Uterus (tissue), 4 donors: ENCODE measurements around the gene CEP78. TPM values are rescaled to one million over a fixed set of nuclear protein-coding genes. Genes with fewer than 3 reads are reported as not detected.

ENCODE experiments used
- DNase-seq, 2 donors: peaks; one replicate each; pipeline ENCODE4 v3.0.0-alpha.2; 2019 to 2020
- H3K27ac ChIP-seq, 2 donors: fragments of 200-600 bp; sonication (generic); 1 replicate in 1 of 2; 2 replicates in 1 of 2; pipeline ENCODE4 v1.5.1; 2016 to 2018
- H3K27me3 ChIP-seq, 2 donors: fragments of 200-600 bp; sonication (generic); one replicate each; pipeline ENCODE4 v1.5.1; 2018 to 2019; ENCODE audit warnings: control low read depth in 1 of 2
- H3K36me3 ChIP-seq, 2 donors: fragments of 200-600 bp; sonication (generic); one replicate each; pipeline ENCODE4 v1.5.1; 2019; ENCODE audit warnings: control low read depth in 1 of 2
- H3K4me1 ChIP-seq, 2 donors: fragments of 200-600 bp; sonication (generic); one replicate each; pipeline ENCODE4 v1.5.1; 2018 to 2019; ENCODE audit warnings: control low read depth in 1 of 2
- H3K4me3 ChIP-seq, 2 donors: fragments of 200-600 bp; sonication (generic); 1 replicate in 1 of 2; 2 replicates in 1 of 2; pipeline ENCODE4 v1.5.1; 2018 to 2019; ENCODE audit warnings: mild to moderate bottlenecking in 1 of 2
- H3K9me3 ChIP-seq, 2 donors: fragments of 200-600 bp; sonication (generic); one replicate each; pipeline ENCODE4 v1.5.1; 2019; ENCODE audit warnings: control low read depth in 1 of 2
- POLR2A ChIP-seq, 2 donors: fragments of 450-650 bp; IDR thresholded peaks; one replicate each; pipeline ENCODE4 v1.6.1; 2016; ENCODE audit warnings: antibody characterized with exemption in 2 of 2, mild to moderate bottlenecking in 1 of 2, moderate library complexity in 1 of 2
- intact Hi-C: fragments of 100-400 bp; cut with DNase I; formaldehyde crosslinking; loops from one replicate; pipeline ENCODE4 v1.15.1; 2023; ENCODE audit warnings: low total_unique reads
- total RNA-seq, 4 donors: library from RNA; depleted of rRNA in 3 of 4; stranded (reverse); fragments of >200 nt in 3 of 4; gene quantifications; one replicate each; pipeline versions ENCODE4 v1.1.0 to v1.2.4, GENCODE V29; 2014 to 2023
- TF ChIP-seq, protein P1 (sequence below), 4 experiments: fragments of 200-600 bp in 2 of 4; fragments of 450-650 bp in 2 of 4; sonication (generic) in 2 of 4; IDR thresholded peaks; one replicate each; pipeline ENCODE4 v1.5.1; 2016 to 2019; ENCODE audit warnings: antibody characterized with exemption in 4 of 4, mild to moderate bottlenecking in 2 of 4, moderate library complexity in 1 of 4
- donor health status: DM: yes; HTN: yes; CAD: no.

The CEP78 gene
- total RNA-seq, 4 donors from 2014 or later, result 8.7 to 59.3 (median 26.7) TPM

DNA sequence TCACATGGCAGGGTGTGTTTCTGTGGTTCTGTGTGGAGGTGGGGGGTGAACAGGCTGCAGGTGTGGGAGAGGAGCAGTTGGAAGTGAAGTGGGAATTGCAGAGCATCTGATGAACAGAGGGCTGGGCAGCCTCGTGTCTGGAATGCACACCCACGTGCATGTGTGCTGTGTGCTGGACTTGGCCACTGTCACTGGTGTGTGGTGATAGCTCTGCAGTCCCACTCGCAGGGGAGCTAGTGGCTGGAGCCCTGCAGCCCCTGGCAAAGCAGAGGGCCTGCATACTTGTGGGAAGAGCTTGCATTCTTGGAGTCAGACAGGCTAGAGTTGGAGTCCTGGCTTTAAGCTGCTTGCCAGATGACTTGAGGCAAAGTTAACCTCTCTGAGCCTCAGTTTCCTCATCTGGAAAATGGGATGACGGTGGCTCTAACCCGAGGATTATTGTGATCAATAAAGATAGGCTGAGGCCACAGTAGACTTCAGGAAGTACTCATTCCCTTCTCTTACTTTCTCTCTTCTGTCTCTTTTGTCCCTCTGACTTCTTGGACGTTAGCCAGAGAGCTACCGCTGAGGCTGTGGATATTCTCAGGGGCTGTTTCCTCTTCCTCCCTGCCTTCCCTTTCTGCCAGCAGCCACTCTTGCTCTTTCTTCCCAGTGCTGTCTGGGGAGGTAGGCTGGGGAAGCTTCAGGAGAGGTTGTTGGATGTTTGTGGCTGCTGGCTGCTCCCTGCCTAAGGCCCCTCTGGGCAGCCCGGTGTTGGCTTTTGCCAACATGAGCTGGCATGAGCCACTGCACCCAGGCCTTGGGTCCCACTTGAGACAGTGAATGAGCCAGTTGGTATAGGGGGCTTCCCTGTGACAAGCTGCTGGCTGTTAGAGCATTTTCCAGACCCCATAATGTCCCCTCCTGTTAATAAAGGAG is 79.3 kb downstream of the CEP78 start:
- intact Hi-C loops, result no loop called here
- Histone ChIP-seq H3K27ac (no peak overlapping the region), H3K36me3 (no peaks in the 10 kb centered on the region), H3K4me3 (no peak overlapping the region), H3K9me3 (no peaks in the 10 kb centered on the region), H3K4me1 (no peaks in the 10 kb centered on the region), H3K27me3 (no peaks in the 10 kb centered on the region)
- TF ChIP-seq, protein P1, sequence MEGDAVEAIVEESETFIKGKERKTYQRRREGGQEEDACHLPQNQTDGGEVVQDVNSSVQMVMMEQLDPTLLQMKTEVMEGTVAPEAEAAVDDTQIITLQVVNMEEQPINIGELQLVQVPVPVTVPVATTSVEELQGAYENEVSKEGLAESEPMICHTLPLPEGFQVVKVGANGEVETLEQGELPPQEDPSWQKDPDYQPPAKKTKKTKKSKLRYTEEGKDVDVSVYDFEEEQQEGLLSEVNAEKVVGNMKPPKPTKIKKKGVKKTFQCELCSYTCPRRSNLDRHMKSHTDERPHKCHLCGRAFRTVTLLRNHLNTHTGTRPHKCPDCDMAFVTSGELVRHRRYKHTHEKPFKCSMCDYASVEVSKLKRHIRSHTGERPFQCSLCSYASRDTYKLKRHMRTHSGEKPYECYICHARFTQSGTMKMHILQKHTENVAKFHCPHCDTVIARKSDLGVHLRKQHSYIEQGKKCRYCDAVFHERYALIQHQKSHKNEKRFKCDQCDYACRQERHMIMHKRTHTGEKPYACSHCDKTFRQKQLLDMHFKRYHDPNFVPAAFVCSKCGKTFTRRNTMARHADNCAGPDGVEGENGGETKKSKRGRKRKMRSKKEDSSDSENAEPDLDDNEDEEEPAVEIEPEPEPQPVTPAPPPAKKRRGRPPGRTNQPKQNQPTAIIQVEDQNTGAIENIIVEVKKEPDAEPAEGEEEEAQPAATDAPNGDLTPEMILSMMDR (IDR thresholded peaks at IDR 0.05), result no peak
- TF ChIP-seq POLR2A (IDR thresholded peaks at IDR 0.05), result no peak
- DNase-seq, result no peak

DNA sequence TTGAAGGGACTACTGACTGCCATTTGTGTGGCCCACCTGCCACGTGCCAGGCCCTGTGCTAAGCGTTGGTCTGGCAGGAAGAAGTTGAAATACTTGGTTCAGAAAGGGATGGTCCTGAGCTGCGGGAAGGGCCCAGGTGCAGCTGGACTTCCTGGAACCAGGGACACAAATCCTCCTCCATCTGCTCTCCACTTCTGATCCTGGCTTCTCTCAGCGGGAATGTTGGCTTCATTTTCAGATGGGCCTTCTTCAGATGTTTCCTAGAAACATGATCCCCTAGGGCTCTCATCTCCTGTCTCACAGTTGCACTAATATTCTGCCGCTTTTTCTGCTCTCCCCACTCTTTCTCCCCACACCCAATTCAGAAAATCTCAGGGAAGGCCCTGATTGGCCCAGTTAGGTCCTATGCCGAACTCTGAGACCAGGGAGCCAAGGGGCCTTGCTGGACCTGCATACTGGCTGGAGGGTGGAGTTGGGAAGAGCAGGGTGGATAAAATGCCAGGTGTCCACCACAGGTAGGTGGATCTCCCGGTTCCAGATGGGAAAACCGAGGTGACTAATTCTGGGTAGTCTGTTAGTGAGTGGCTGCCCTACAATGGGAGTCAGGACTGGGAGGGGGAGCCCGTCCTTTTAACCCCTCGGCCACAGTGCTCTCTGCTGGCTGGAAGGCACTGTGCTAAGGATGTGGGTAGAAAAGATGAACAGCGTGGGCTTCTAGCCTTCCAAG is 80.5 kb downstream of the CEP78 start:
- Histone ChIP-seq H3K27ac (no peak overlapping the region), H3K4me3 (no peak overlapping the region), H3K36me3 (no peaks in the 10 kb centered on the region), H3K9me3 (no peaks in the 10 kb centered on the region), H3K27me3 (no peaks in the 10 kb centered on the region), H3K4me1 (no peaks in the 10 kb centered on the region)
- intact Hi-C loops, result no loop called here
- TF ChIP-seq POLR2A (IDR thresholded peaks at IDR 0.05), result no peak
- TF ChIP-seq, protein P1 (IDR thresholded peaks at IDR 0.05), result no peak
- DNase-seq, result no peak

GRCh38 chr9:78319197-78320029 is 83.5 kb downstream of the CEP78 start:
- Histone ChIP-seq H3K4me1 (no peaks in the 10 kb centered on the region), H3K27me3 (no peaks in the 10 kb centered on the region), H3K27ac (no peak overlapping the region), H3K36me3 (no peaks in the 10 kb centered on the region), H3K4me3 (no peak overlapping the region), H3K9me3 (no peaks in the 10 kb centered on the region)
- intact Hi-C loops, result no loop called here
- TF ChIP-seq, protein P1 (IDR thresholded peaks at IDR 0.05), result no peak
- no peak for TF ChIP-seq POLR2A (IDR thresholded peaks at IDR 0.05)
- DNase-seq, result no peak

GRCh38 chr9:78320030-78320693 is 84.3 kb downstream of the CEP78 start:
- H3K9me3 ChIP-seq, result no peaks in the 10 kb centered on the region
- H3K4me1 ChIP-seq, result no peaks in the 10 kb centered on the region
- no peak overlapping the region for H3K27ac ChIP-seq
- no peak for TF ChIP-seq POLR2A (IDR thresholded peaks at IDR 0.05)
- TF ChIP-seq, protein P1 (IDR thresholded peaks at IDR 0.05), result no peak
- DNase-seq, result no peak
- H3K36me3 ChIP-seq, result no peaks in the 10 kb centered on the region
- intact Hi-C loops, result no loop called here
- H3K4me3 ChIP-seq, result no peak overlapping the region
- no peaks in the 10 kb centered on the region for H3K27me3 ChIP-seq
